ENCODE results near the gene METTL9. TPM values are rescaled to one million over a fixed set of nuclear protein-coding genes. Genes with fewer than 3 reads are reported as not detected.

METTL9 gene
- total and polyA plus RNA-seq, 2 of the 13 experiments (the other 11 are each of a cell fraction or from before 2014, with no cell fraction given), result 123 to 204 TPM

DNA sequence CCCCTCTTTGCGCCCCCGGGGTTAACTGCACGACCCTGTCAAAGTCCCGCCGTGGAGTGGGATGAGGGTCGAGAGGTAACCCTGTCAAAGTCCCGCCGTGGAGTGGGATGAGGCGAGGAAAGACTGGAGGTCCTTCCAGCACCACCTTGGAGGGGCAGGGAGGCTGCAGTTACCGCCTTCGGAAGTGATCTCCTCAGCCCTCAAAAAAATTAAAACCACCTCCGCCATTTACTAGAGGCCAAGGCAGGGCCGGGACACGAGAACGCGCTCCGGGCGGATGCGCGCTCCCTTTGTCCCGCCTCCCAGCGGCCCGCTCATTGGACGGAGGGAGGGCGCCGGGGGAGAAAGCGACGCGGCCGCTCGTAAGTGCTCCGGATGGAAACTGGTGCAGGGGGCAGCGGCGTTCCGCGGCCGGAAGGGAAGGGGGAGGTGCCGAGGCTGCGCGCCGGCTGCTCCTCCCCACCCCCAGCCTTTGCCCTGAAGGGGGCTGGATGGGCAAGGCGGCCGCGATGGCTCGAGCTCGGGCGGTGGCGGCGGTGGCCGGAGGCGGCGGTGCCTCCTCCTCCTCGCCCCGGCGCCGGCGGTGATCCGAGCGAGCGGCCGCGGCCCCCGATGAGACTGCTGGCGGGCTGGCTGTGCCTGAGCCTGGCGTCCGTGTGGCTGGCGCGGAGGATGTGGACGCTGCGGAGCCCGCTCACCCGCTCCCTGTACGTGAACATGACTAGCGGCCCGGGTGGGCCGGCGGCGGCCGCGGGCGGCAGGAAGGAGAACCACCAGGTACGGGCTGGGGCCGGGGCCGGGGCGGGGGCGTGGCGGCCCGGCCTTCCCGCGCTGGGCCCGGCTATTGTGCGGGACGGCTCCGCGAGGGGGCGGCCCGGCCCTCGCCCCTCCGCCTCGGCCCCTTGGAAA lies at the start of gene METTL9 (continued):
- TF ChIP-seq ZNF703 (CRISPR knock-in tag; IDR thresholded peaks at IDR 0.05; ENCODE audit: borderline replicate concordance) (peak; percentile 5; the same call in 1 of the 2 replicates), ZNF274 (CRISPR knock-in tag; IDR thresholded peaks at IDR 0.05) (peak; percentile 98), ZNF788 (CRISPR knock-in tag; IDR thresholded peaks at IDR 0.05; ENCODE audit: borderline replicate concordance) (peak; percentile 100), ZNF138 (CRISPR knock-in tag; IDR thresholded peaks at IDR 0.05; ENCODE audit: low read depth) (peak; percentile 93), CERS6 (CRISPR knock-in tag; IDR thresholded peaks at IDR 0.05) (no peak), HMGXB3 (CRISPR knock-in tag; IDR thresholded peaks at IDR 0.05; ENCODE audit: borderline replicate concordance) (peak; percentile 96), SP4 (CRISPR knock-in tag; IDR thresholded peaks at IDR 0.05) (peak; percentile 99), HOMEZ (CRISPR knock-in tag; IDR thresholded peaks at IDR 0.05; ENCODE audit: low read depth) (peak; percentile 80; the same call in 1 of the 2 replicates), SCMH1 (CRISPR knock-in tag; IDR thresholded peaks at IDR 0.05; ENCODE audit: borderline replicate concordance) (no peak), HOXA5 (CRISPR knock-in tag; IDR thresholded peaks at IDR 0.05) (peak; percentile 89), TERF1 (CRISPR knock-in tag; IDR thresholded peaks at IDR 0.05) (no peak), SOX5 (CRISPR knock-in tag; IDR thresholded peaks at IDR 0.05; ENCODE audit: borderline replicate concordance) (peak; percentile 87), NFRKB (IDR thresholded peaks at IDR 0.05) (no peak), ZNF20 (CRISPR knock-in tag; IDR thresholded peaks at IDR 0.05) (0 out of 2 replicates have a peak, but pooled peaks have one; percentile 54), RORA (CRISPR knock-in tag; IDR thresholded peaks at IDR 0.05) (no peak), ZNF263 (CRISPR knock-in tag; IDR thresholded peaks at IDR 0.05) (no peak), ZNF773 (CRISPR knock-in tag; IDR thresholded peaks at IDR 0.05; ENCODE audit: borderline replicate concordance) (peak; percentile 86), ZNF431 (CRISPR knock-in tag; IDR thresholded peaks at IDR 0.05; ENCODE audit: borderline replicate concordance, low read depth) (peak; percentile 91; the same call in 1 of the 2 replicates), NPAS2 (CRISPR knock-in tag; IDR thresholded peaks at IDR 0.05; ENCODE audit: borderline replicate concordance) (no peak), MTF2 (CRISPR knock-in tag; IDR thresholded peaks at IDR 0.05; ENCODE audit: borderline replicate concordance) (peak; percentile 99), ZMYM3 (CRISPR knock-in tag; IDR thresholded peaks at IDR 0.05) (peak; percentile 96), SMYD3 (CRISPR knock-in tag; IDR thresholded peaks at IDR 0.05) (peak; percentile 92)

Measured in HepG2 (cell line).